ENCODE data around the gene CES2.
"Not testable (repeated sequence)": the region's sequence is repeated elsewhere in the genome, so short reads cannot be mapped to it uniquely, and the experiment has no call there.

The CES2 gene

DNA sequence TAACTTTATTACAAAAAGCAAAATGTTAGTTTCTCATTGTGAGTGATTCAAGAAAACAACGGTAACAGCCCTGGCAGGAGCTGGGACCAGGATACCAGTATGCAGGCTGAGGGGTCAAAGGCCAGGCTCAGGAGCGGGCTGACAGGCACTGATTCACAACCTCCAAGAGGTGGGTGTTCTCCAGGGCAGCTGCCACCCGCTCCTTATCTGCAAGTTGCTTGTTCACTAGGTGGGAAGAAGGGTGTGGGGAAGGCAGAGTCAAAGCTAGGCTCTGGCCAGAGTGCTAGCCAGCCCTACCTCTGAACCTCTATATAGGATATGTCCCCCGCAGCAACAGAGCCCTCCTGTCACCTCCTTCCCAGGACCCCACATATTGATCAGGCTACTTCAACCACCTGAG lies 3.2 kb upstream of the CES2 start:
- DNase-seq, result no peak
- Histone ChIP-seq H3K4me3 (ENCODE audit: low read length) (no peak overlapping the region), H3K9me3 (replicated peaks; ENCODE audit: insufficient read depth, low read length) (no peaks in the 10 kb centered on the region), H3K79me2 (ENCODE audit: low read length) (peaks cover 41% of the 10 kb centered on the region), H4K20me1 (ENCODE audit: insufficient read depth, low read length) (no peaks in the 10 kb centered on the region), H3K9ac (ENCODE audit: low read length) (no peak overlapping the region), H3K27ac (ENCODE audit: low read length) (no peak overlapping the region), H3K27me3 (replicated peaks; ENCODE audit: insufficient read depth, low read length) (no peaks in the 10 kb centered on the region), H2AFZ (ENCODE audit: low read length) (no peak overlapping the region), H3K4me1 (ENCODE audit: low read length) (0 out of 2 replicates have a peak, but pooled peaks cover 4% of the 10 kb centered on the region), H3K36me3 (replicated peaks; ENCODE audit: insufficient read depth, low read length) (no peaks in the 10 kb centered on the region), H3K4me2 (ENCODE audit: low read depth, low read length) (no peak overlapping the region), H3K9me2 (replicated peaks; ENCODE audit: insufficient read depth, low read length) (no peaks in the 10 kb centered on the region), H3F3A (ENCODE audit: insufficient read depth, low read length) (no peaks in the 10 kb centered on the region; the same call in 1 of the 2 replicates)
- no peak for TF ChIP-seq EZH2phosphoT487 (IDR thresholded peaks at IDR 0.05; ENCODE audit: low read length)
- no peak for TF ChIP-seq CTCF (IDR thresholded peaks at IDR 0.05; ENCODE audit: low read length)
- no peak for TF ChIP-seq EZH2 (optimal IDR thresholded peaks at IDR 0.05; ENCODE audit: low read depth, low read length)

DNA sequence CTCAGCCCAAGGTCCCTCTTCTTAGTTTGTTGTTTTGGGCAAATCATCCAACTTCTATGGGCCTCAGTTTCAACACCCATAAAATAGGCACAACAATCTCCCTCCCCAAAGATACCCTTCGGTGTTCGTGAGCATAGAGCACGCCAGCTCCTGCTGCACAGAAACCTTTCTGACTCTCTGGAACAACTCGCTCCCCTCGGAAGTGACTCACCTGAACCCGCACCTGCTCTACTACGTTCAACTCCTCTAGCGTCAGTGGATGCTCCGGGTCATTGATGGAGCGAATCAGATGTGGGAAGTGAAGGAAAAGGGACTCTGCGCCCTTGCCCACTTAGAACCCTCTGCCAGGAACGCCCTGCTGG lies 1.6 kb upstream of the CES2 start:
- Histone ChIP-seq H3K79me2 (ENCODE audit: low read length) (peaks cover 41% of the 10 kb centered on the region), H3K9ac (ENCODE audit: low read length) (peak overlapping the region; percentile 91), H3K27ac (ENCODE audit: low read length) (peak overlapping the region; percentile 53), H3K4me2 (ENCODE audit: low read depth, low read length) (peak overlapping the region; percentile 77), H3K4me3 (ENCODE audit: low read length) (peak overlapping the region; percentile 93), H3K36me3 (replicated peaks; ENCODE audit: insufficient read depth, low read length) (no peaks in the 10 kb centered on the region), H4K20me1 (ENCODE audit: insufficient read depth, low read length) (no peaks in the 10 kb centered on the region), H3K9me2 (replicated peaks; ENCODE audit: insufficient read depth, low read length) (no peaks in the 10 kb centered on the region), H3K4me1 (ENCODE audit: low read length) (0 out of 2 replicates have a peak, but pooled peaks cover 4% of the 10 kb centered on the region), H3K27me3 (replicated peaks; ENCODE audit: insufficient read depth, low read length) (no peaks in the 10 kb centered on the region), H3F3A (ENCODE audit: insufficient read depth, low read length) (no peaks in the 10 kb centered on the region; the same call in 1 of the 2 replicates), H2AFZ (ENCODE audit: low read length) (peak overlapping the region; percentile 68), H3K9me3 (replicated peaks; ENCODE audit: insufficient read depth, low read length) (no peaks in the 10 kb centered on the region)
- DNase-seq, result peak; percentile 37
- TF ChIP-seq CTCF (IDR thresholded peaks at IDR 0.05; ENCODE audit: low read length), result no peak
- no peak for TF ChIP-seq EZH2 (optimal IDR thresholded peaks at IDR 0.05; ENCODE audit: low read depth, low read length)
- no peak for TF ChIP-seq EZH2phosphoT487 (IDR thresholded peaks at IDR 0.05; ENCODE audit: low read length)

DNA sequence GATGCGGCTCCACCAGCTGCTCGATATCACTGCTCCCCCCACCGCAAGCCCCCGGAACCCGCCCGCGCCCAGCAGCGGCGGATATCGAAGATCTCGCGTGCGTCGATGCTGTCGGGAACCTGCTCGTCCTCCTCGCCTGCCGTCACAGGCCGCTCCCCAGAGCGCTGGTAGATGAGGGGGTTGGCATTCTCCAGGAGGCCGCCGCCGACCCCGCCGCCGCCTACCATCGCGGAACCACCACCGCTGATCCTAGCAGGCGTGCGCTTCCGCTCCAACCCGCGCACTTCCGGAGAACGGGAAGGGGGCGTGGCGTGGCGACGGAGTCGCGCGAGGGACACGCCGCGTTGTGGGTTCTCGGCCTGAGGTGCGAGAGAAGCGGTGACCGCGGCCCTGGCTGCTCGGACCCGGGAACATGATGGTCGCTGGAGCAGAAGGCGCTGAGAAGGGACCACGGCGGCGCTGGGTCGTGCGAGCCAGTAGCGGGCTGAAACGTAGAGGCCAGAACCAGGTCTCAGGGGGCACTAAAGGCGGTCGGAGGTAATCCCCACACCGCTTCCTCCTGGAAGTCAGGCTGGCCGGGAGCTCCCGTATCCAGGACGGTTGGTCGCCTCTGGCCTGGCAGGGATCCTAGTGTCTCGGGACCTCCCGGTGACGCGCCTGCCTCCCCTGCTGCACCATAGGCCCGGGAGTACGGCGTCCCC lies 1.0 kb upstream of the CES2 start, which contains the start of gene CIAO2B:
TSS of gene CIAO2B (minus strand) at position 265 of the 701 bp plus-strand sequence. CDS start at position 227, 38 bp downstream.
- H3F3A ChIP-seq (ENCODE audit: insufficient read depth, low read length), result no peaks in the 10 kb centered on the region; the same call in 1 of the 2 replicates

DNA sequence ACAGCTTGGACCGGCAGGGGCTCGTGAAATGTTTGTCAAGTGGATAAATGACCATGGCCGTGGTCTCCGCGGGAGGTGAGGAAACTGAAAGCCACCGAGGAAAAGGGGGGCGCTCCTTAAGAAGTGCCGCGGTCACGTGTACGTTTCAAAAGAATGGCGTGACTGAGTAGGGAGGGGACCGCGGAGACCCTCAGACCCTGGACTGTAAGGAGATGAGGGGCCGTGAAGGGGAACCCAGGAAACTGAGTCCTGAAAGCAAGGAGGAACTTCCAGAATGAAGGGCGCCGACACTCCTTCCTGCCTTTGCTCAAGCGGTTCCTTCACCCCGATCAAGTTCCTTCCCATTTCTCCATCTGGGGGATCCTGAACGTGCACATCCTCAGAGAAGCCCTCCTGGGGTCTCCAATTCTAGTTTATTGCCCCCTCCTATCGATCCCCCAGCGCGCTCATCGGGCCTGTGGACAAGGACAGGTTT lies 440 bp upstream of the CES2 start:
- DNase-seq; H3K36me3 ChIP-seq (replicated peaks; ENCODE audit: insufficient read depth, low read length); H4K20me1 ChIP-seq (ENCODE audit: insufficient read depth, low read length); H3K27me3 ChIP-seq (replicated peaks; ENCODE audit: insufficient read depth, low read length); H3K9me2 ChIP-seq (replicated peaks; ENCODE audit: insufficient read depth, low read length); H3K9me3 ChIP-seq (replicated peaks; ENCODE audit: insufficient read depth, low read length); H3K4me1 ChIP-seq (ENCODE audit: low read length); H3F3A ChIP-seq (ENCODE audit: insufficient read depth, low read length): not testable (repeated sequence)
- Histone ChIP-seq H2AFZ (ENCODE audit: low read length) (peak overlapping the region; percentile 68), H3K9ac (ENCODE audit: low read length) (peak overlapping the region; percentile 91), H3K27ac (ENCODE audit: low read length) (peak overlapping the region; percentile 53; the same call in 1 of the 2 replicates), H3K4me3 (ENCODE audit: low read length) (peak overlapping the region; percentile 93), H3K79me2 (ENCODE audit: low read length) (peaks cover 41% of the 10 kb centered on the region), H3K4me2 (ENCODE audit: low read depth, low read length) (peak overlapping the region; percentile 86)

More for the DNA sequence above, 1.0 kb upstream of the CES2 start, which contains the start of gene CIAO2B:
- Histone ChIP-seq H3K79me2 (ENCODE audit: low read length) (peaks cover 41% of the 10 kb centered on the region), H3K36me3 (replicated peaks; ENCODE audit: insufficient read depth, low read length) (no peaks in the 10 kb centered on the region), H3K4me1 (ENCODE audit: low read length) (0 out of 2 replicates have a peak, but pooled peaks cover 4% of the 10 kb centered on the region), H3K4me2 (ENCODE audit: low read depth, low read length) (peak within 1 kb of the TSS; percentile 86), H3K27ac (ENCODE audit: low read length) (peak within 1 kb of the TSS; percentile 53), H3K9ac (ENCODE audit: low read length) (peak within 1 kb of the TSS; percentile 91), H3K4me3 (ENCODE audit: low read length) (peak within 1 kb of the TSS; percentile 93), H4K20me1 (ENCODE audit: insufficient read depth, low read length) (no peaks in the 10 kb centered on the region), H3K9me2 (replicated peaks; ENCODE audit: insufficient read depth, low read length) (no peaks in the 10 kb centered on the region), H3K27me3 (replicated peaks; ENCODE audit: insufficient read depth, low read length) (no peaks in the 10 kb centered on the region), H3K9me3 (replicated peaks; ENCODE audit: insufficient read depth, low read length) (no peaks in the 10 kb centered on the region), H2AFZ (ENCODE audit: low read length) (peak within 1 kb of the TSS; percentile 68)
- TF ChIP-seq EZH2phosphoT487 (IDR thresholded peaks at IDR 0.05; ENCODE audit: low read length) (no peak), CTCF (IDR thresholded peaks at IDR 0.05; ENCODE audit: low read length) (no peak), EZH2 (optimal IDR thresholded peaks at IDR 0.05; ENCODE audit: low read depth, low read length) (no peak)
- DNase-seq, result peak; percentile 90

Measured in MM.1S (cell line).